Fibroblast of the conjunctiva (primary cell): ENCODE results near the gene CABLES2.
A peak's percentile ranks its signal among the peaks of the same experiment; 100 is the strongest.

ENCODE experiments used
- DNase-seq: peaks from one replicate; pipeline ENCODE4 v3.0.0-alpha.2; 2010; ENCODE audit warnings: low read depth

CABLES2 gene

DNA sequence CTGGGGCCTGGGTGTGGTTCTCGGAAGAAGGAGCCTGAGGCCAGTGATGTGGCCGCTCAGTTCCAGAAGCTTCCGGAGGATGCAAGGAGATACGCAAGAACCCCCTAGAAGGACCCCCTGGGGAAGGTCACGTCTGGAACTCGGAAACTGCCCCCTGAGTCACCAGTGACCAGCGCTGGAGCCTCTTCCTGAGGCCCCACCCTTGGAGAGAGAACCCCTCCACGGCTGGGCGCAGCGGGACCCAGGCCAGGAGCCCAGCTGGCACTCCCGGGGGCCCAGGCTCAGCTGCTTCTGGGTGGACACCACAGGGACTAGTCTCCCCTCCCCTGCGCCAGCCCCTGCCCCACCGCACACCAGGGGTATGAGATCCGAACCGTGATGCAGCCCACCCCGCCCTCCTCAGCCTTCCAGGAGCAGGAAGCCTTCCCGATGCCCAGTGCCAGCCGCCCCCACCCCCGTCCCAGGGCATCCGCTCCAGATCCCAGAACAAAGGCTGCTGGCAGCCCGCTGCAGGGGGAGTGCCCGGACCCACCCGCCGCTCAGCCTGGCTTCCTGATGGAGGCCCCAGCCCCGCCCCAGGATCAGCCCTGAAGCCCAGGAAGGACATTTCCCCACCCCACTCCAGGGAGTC lies 47.5 kb downstream of the CABLES2 start:
- peak; percentile 69 for DNase-seq

DNA sequence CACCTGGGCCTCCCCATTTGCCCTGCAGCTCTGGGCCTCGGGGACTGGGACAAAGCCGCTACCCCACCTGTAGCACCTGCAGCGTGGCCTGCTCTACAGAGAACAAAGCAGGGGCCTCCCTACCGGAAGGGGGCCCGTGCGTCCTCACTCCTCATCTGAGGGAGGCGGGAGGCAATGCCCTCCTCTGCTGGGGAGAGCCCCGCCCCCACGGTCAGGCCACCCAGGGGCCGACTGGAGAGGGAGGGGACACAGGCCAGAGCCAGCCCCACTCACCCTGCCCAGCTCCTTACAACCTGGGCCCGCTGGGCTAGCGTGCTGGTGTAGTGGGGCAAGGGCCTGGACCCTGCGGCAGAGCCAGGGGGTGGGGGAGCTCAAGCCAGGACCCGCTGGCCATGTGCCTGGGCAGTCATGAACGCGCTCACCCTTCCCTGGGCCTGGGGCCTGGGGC lies 48.0 kb downstream of the CABLES2 start:
- no peak for DNase-seq

DNA sequence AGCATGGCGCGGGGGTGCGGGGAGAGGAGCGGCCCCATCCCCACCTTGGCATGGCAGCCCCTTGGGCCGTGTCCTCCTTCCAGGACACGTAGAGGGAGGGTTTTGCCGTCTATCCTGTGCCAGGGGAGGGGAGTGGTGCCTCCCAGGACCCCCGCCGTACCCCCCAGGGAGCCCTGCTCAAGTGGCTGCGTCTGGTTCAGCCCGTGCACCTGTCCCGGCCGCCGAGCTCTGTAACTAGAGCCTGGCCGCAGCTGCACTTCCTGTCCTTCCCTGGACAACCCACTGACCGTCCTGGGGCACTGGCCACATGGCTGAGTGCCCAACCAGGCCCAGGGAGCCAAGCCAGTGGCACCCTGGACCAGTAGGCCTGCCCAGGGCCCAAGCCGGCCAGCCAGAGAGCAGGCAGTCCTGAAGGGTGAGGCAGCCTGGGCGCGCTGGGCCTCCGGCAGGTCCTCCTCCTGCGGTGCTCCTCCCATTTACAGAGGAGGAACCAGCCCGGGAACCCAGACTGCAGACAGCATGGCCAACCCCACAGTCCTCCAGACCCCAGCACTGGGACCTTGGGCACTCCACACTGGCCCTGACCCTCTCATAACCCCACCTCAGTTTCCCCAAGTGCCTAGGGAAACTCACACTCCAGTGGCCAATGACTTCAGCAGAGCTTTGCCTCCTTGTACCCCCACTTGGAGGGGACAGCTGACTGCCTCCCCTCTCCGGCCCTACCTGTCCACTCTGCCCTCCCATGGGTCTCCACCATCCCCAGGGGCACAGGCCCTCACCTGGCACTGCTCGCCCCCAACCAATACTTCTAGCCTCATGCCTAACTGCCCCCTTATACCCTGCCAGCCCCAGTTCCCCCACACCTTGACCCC lies 48.7 kb downstream of the CABLES2 start:
- no peak for DNase-seq

DNA sequence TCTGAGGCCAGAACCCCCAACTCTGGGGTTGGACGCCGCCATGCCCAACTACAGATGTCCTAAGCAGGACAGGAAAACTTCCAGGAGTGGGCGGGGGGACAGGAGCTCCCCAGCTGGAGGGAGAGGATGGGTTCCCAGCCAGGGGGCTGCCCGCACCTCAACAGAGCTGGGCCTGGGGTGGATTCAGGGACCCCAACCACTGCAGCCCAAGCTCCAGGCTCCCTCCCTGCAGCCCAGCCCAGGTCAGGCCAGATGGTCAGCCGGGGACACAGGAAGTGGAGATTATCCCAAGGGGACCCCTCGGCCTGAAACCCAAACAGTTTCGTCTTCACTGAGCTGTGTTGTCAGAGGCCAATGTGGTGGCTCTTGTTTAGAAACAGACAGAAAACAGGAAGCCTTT lies 49.4 kb downstream of the CABLES2 start:
- no peak for DNase-seq

DNA sequence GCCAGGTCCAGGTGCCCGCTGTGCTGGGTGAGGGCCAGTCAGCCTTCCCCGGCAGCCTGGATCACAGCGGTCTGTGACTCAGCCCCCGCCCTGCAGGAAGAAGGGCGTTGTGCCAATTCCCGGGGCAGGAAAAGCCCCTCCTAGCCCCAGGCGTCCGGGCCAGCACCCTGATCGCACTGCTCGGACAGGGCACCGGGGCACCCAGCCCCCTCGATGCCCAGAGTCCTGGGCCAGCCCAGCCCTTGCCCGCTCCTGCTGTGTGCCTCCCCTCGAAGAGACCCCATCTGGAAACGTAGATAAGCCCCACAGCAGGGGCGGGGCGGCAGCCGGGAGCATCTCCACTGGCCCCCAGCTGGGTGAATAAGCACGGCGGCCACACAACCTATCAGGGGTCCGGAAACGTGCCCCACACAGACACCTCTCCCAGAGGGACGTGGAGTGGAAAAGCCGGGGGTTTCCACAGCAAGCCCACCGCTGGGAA lies 49.9 kb downstream of the CABLES2 start:
- DNase-seq, result no peak

DNA sequence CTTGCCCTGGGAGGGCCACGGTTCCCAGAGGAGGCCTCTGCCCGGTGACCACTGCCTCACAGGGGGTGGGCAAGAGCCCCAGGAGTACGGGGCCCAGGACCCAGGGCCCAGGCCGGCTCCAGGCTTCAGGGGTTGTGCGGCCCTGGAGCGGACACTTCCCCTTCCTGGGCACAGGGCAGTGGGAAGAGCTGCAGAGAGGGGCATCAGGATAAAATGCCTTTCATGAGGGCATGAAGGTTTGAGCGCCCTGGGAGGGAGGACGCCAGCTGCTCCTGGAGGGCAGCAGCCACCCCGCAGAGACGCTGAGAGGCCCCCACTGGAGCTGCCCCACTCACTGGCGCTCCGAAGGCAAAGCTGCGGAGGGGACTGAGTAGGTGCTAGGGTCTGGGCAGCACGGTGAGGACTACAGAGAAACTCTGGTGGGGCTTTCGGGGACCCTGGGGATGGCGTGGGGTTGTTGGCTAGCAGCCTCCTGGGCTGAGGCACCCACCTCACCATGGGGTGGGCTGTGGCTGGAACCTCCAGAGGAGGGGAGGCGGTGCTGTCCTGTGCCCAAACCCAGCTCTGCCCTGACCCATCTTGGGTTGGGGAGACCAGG lies 50.4 kb downstream of the CABLES2 start:
- DNase-seq, result no peak

DNA sequence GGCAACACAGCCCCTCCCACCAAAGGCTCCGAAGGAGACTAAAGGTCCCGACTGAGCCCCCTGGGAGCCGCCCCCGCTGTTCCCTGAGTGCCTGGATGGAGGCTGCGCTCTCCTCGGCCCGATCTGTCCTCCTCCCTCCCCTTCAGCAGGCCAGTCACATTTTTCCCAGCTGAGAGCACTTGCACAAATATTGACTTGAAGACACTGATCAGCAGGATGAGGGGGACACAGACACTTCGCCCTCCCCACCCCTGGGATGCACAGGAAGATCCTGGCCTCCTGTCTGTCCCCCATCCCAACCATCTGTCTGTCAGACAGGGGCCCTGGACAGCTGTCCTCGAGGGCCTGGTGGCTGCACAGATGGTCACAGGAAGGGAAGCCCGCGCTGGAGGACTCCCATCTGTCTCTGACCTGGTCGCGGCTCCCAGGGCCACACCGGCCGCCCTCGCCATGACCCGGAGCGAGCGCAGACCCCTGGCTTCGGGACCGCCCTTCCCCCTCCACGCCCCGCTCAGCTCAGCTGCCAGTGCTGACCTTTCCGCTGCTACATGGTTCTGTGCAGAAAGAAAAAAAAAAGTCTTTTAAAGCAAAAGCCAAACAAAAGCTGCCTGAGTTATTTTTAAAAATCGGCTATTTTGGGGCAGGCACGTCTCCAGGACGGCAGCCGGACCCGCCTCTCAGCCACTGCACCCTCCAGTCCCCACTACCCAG lies 51.1 kb downstream of the CABLES2 start:
- DNase-seq, result no peak

DNA sequence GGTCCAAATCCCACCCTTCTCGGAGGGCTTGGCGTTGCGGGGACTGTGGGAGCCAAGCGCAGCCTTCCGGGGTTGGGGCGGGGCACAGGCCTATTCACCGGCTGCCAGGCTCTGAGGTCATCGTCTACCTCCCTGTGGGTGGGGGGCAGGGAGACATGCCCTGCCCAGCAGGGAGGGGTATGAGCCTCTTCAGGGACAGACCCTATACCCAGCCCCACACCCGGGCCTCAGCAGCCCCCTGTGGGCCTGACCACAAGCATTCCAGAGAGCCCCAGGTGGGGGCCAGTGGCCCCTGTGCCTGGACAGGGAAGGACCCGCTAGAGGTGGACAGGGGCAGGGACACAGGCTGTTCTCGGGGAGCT lies 51.6 kb downstream of the CABLES2 start:
- DNase-seq, result no peak

DNA sequence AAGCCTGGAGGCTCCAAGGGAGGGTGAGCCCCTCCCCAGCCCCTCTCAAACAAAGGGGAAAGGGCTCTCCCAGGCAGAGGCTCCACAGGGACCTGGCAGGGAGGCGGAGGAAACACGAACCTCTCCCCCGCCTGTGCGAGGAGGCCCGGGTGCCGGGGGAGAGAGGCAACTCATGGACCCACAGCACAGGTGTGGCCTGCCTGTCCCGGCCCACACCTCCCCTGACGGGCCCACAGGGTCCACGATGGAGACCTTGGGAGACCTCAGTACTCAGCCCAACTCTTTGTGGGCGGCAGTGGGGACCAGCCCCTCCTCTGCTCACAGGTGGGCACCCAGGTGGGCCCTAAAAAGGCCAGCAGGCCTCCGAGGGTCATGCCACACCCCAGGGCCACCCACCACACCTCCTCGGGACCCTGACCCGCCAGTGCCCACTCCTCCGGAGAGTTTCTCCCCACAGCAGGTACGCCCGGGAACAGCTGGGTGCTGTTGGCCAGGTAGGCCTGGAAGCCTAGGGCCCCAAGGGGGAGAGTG lies 52.2 kb downstream of the CABLES2 start:
- DNase-seq, result no peak

DNA sequence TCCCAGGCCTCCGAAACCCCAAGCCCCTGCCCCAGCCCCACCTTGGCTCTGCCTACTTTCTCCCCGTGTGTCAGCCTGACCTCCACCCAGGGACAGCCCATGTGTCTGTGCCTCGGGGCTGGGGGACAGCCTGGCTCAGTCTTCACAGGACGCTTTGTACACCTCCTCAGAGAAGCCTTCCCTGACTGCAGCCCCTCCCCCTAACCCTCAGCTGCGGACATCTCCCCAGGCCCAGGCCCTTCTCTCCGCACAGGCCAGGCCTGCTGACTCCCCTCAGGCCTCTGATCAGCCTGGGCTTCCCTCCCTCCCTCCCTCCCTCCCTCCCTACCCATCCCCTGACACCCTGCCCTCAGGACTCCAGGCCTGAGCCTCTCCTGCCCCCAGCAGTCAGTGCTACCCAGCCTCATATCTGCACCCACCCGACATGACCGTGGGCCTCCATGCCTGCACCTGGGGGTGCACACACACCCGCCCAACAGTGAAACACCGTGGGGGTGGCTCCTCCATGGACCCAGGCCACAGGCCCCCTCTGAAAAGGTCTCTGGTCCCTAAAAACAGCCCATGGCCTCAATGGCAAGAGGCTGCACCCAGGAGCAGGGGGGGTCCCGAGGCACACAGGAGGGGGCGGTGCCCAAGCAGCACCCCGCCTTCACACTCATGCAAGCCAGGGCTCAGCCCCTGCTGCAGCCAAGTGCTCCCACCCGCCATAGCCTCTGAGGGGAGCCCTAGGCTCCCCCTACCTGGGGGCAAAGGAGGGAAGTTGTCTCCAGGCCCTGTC lies 52.9 kb downstream of the CABLES2 start:
- DNase-seq, result no peak

DNA sequence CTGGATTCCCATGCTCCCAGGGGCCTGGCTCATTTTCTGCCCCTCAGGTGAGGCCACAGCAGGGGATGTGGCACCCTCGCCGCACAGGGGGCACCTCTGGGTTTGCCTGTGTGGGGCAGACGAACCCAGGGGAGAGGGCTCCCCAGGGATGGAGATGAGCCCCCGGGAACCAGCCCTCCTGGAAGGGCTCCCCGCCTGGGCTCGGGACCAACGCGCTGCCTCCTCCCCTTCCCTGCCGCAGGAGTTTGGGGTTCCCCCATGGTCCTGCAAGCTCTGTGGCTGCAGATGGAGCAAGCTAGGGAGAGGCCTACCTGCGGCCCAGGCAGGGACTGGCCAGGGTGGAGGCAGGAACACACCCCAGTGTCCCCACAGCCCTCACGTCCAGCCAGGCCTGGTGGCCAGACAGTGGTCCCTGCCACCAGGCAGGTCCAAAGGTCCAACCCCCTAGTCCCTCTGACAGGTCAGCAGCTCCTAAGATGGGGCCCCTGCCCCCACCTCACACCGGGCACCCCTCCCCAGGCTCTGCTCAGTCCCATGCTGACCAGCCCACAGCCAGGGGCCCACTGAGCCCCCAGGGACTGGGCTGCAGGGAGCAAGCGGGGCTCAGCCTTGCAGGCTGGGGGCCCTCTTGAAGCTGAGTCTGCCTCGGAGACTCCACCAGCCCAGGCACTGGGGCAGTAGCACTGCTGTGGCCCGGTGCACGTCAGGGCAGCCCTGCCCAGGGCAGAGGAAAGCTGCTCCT lies 53.6 kb downstream of the CABLES2 start:
- DNase-seq, result no peak

DNA sequence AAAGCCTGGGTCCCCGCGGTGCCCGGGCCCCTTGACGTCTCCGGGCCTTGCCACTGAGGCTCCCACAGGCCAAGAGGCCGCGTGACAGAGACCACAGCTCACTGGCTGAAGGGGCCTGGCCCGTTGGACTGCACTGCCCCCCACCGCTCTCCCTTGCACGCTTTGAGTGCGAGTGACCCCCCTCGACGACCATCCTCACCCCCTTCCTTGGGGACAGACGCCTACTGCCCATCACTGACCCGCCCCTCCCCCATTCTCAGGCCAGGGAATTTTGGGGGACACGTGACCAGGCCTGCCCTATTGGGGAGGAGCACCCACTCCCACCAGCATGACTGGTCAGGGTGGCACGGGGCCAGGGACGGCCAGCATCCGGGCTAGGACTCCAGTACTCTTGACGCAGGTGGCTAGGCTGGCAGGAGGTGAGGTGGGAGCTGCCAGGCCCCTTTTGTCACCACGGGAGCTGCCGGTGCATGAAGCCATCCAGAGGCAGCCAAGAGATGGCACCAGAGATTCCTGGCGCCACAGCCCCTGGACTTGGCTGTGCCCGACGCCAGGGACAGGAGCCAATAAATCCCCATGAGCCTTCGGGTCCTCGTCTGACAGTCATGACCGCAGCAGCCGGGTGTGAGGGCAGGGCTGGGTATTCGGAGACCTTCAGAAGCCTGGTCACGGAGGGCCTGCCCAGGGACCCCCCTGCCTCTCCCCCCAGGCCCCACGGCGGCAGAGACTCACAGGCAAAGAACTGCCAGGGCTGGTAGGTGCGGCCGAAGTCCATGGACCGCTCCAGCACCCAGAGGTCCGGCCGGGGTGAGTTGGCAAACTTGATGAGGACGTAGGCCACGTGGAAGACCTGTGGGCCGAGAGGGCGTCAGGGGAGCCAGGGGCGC lies 54.4 kb downstream of the CABLES2 start:
- no peak for DNase-seq

DNA sequence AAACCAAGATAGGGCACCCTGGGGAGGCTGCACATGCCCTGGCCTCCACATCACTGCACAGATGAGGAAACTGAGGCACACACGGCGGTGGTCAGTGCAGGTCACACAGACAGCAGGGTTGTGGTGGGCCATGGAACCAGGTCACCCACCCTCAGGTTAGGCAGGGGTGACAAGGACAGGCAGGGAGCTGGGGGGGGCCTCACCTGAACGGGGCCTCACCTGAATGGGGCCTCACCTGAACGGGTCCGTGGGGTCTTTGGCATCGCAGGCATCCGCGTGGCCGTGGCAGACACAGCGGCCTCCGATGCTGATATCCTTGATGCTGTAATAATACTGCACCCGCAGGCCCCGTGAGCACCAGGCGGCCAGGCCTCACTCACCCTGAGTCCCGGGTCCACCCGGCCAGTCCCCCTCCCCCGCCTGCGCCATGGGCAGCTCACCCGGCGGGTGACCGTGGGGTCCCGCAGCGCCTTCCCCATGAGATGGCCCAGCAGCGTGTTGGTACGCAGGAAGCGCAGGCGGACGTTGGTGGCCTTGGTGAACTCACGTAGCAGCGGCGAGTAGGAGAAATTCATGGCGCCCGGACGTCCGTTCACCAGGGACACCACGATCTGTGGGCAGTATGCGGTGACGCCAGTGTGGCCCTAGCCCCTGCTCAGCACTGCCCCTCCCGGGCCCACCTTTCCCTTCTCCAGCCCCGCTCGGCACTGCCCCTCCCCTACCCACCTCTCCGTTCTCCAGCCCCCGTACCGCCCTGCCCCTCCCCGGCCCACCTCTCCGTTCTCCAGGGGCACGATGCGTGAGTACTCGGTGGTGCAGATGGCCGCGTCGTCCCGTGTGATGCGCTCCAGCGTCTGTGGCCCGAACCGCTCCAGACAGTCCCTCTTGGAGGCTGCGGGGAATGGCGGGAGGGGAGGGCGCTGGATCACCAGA lies 55.4 kb downstream of the CABLES2 start:
- no peak for DNase-seq

DNA sequence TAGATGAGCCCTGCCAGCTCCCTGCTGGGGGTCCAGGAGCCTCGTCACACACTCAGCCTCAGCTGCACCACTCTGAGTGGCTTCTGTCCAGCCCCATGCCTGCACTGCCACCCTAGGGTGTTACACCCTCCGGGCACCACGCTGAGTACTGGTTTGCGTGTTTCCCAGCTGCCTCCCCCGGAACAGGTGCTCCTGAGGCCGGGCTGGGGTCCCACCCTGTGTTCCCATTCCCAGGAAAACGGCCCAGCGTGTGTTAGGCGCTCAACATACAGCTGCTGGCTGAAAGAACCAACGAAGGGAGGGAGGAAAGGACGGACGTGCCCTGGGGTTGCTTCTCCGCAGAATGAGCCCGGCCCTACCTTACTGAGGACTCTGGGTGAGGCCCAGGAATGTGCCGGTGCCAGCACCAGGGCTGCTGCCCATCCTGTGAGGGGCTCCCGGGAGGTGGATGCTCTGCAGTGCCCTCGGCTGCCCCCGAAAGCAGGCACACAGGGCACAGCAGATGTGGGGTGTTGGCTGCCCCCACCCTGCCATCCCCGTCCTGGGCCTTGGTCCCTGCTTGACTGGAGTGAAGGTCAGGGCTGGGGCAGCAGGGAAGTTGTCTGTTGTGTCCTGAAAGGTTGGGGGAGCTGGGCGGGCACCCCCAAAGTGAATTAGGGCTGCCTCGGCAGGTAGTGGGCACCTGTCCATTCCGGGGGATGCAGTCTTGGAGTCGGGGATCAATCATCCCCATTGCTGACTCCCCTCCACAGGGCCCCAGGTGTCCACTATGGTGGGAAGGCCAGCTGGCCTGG lies 56.3 kb downstream of the CABLES2 start:
- no peak for DNase-seq

DNA sequence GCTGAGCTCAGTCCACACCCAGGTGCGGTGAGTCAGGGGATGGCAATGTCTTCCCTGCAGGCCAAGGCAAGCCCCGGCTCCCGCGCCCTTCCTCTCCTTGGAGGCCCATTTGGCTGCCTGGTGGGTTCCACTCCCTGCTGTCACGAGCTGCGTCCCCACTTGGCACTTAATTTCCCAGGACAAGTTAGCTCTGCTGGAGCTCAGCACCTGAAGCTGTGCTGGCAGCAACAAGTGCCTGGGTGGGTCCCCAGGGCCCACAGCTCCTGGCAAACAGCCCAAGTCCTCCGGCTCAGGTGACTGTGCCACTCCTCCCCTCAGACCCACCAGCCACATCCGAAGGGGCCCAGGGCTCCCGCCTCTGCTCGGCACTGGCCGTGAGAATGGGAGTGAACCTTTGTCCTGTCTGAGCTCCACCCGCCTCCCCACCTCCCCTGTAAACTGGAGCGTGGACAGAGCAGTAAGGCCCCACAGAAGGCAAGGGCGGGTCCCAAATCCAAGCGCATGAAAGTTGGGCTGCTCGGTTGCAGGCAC lies 56.9 kb downstream of the CABLES2 start:
- DNase-seq, result no peak

DNA sequence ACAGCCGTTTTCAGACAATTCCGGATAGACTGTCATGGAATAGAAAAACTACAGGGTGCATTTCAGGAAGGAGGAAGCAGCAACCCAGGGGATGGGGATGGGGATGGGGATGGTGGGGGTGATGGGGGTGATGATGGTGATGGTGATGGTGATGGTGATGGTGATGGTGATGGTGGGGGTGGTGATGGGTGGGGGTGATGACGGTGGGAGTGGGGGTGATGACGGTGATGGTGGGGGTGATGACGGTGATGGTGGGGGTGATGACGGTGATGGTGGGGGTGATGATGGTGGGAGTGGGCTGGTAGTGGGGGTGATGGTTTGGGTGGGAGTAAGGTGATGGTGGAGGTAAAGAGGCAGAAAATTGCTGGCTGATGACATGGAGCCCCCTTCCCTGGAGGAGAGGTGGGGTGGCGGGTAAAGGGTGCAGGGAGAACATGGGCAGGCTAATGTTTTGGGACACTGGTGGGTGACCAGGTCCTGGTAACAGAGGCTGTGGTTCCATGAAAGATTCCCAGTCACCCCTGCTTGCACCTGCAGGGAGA lies 57.5 kb downstream of the CABLES2 start:
- DNase-seq, result no peak

DNA sequence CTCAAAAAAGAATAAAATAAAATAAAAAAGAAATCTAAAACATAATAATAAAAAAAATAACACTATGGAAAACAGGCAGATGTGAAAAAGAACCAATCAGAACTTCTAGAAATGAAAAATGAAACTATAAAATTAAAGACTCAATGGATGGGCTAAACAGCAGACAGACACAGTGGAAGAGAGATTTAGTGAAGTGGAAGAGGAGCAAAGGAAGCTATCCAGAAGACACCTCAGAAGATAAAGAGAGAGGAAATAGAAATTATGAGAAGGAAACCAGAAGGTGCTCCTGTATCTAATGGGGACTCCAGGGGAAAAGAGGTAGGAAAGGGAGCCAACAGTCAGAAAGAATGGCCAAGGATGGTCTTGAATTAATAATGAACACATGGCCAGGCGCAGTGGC lies 58.5 kb downstream of the CABLES2 start:
- no peak for DNase-seq
